Measurements from ENCODE around the gene TREM1. TPM values are rescaled to one million over a fixed set of nuclear protein-coding genes. Genes with fewer than 3 reads are reported as not detected.

Gene TREM1
- total RNA-seq, 1 donor from 2014 or later = 0.20 TPM

GRCh38 chr6:41283600-41283999, 2.9 kb downstream of the TREM1 start:
- Mint-ChIP-seq H3K9me3 (ENCODE audit: unreplicated experiment) (peaks cover 9% of the 10 kb centered on the region), H3K4me3 (ENCODE audit: unreplicated experiment) (no peak overlapping the region), H3K36me3 (ENCODE audit: low read depth, unreplicated experiment) (no peaks in the 10 kb centered on the region), H3K27ac (ENCODE audit: unreplicated experiment) (no peak overlapping the region), H3K27me3 (ENCODE audit: low read depth, unreplicated experiment) (peaks cover 14% of the 10 kb centered on the region), H3K4me1 (ENCODE audit: low read depth, unreplicated experiment) (peaks cover 15% of the 10 kb centered on the region)
- no peak overlapping the region for H3K27ac ChIP-seq (ENCODE audit: low read depth, low read length)
- H3K9ac ChIP-seq (ENCODE audit: low read length) = no peak overlapping the region
- no peak overlapping the region for H2AFZ ChIP-seq (ENCODE audit: low read depth, low read length)
- no peaks in the 10 kb centered on the region for H3K4me1 ChIP-seq (ENCODE audit: insufficient read depth, low read length)
- H4K20me1 ChIP-seq (ENCODE audit: insufficient read depth, low read length) = no peaks in the 10 kb centered on the region
- H3K9me3 ChIP-seq (ENCODE audit: insufficient read depth, low read depth, low read length) = no peaks in the 10 kb centered on the region
- DNase-seq (ENCODE audit: low read depth) (no peak), FAIRE-seq (no peak)
- H3K27me3 ChIP-seq (ENCODE audit: insufficient read depth, low read length) = peaks cover 4% of the 10 kb centered on the region
- H3K79me2 ChIP-seq (ENCODE audit: insufficient read depth, low read length) = no peaks in the 10 kb centered on the region
- H3K4me3 ChIP-seq (ENCODE audit: insufficient read depth, low read depth, low read length) = no peak overlapping the region
- no peaks in the 10 kb centered on the region for H3K36me3 ChIP-seq (ENCODE audit: insufficient read depth, low read length)
- H3K4me2 ChIP-seq (ENCODE audit: low read length) = no peak overlapping the region
- TF ChIP-seq, protein P1, sequence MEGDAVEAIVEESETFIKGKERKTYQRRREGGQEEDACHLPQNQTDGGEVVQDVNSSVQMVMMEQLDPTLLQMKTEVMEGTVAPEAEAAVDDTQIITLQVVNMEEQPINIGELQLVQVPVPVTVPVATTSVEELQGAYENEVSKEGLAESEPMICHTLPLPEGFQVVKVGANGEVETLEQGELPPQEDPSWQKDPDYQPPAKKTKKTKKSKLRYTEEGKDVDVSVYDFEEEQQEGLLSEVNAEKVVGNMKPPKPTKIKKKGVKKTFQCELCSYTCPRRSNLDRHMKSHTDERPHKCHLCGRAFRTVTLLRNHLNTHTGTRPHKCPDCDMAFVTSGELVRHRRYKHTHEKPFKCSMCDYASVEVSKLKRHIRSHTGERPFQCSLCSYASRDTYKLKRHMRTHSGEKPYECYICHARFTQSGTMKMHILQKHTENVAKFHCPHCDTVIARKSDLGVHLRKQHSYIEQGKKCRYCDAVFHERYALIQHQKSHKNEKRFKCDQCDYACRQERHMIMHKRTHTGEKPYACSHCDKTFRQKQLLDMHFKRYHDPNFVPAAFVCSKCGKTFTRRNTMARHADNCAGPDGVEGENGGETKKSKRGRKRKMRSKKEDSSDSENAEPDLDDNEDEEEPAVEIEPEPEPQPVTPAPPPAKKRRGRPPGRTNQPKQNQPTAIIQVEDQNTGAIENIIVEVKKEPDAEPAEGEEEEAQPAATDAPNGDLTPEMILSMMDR (IDR thresholded peaks at IDR 0.05; ENCODE audit: insufficient read depth, low read depth, low read length) = no peak
- TF ChIP-seq EZH2 (IDR thresholded peaks at IDR 0.05; ENCODE audit: insufficient read depth, low read length) = no peak

DNA sequence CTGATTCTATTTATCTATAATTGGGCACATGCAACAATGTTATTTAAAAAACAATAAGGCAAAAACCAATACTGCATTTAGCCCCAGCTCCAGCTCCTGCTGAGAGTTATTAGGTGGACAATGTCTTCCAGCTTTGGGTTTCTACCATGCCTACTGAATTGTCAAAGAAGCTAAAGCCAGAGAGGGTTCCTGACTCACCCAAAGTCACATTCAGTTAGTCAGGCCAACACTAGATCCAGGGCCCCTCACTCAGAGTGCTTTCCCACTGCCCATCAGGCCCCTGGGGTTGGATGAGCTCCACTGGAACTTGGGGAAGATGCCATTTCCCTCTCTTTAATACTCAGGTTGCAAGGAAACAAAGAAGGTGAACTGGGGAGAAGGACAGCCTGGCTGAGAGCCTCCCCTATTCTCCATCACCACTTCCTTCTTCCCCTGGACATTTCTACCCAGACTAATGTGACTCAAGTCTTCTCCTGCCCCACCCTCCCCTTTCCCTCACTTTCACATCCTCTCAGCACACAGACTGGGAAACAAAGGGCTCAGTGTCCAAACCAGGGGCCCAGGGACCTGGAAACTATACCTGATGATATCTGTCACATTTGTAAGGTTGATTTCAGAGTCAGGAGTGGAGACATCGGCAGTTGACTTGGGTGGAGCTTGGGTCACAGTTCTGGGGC, 6.0 kb downstream of the TREM1 start:
- no peaks in the 10 kb centered on the region for H4K20me1 ChIP-seq (ENCODE audit: insufficient read depth, low read length)
- H3K4me1 ChIP-seq (ENCODE audit: insufficient read depth, low read length) = no peaks in the 10 kb centered on the region
- no peak for DNase-seq (ENCODE audit: low read depth)
- H3K27me3 Mint-ChIP-seq (ENCODE audit: low read depth, unreplicated experiment) = peaks cover 27% of the 10 kb centered on the region
- H3K4me1 Mint-ChIP-seq (ENCODE audit: low read depth, unreplicated experiment) = peaks cover 13% of the 10 kb centered on the region
- TF ChIP-seq EZH2 (IDR thresholded peaks at IDR 0.05; ENCODE audit: insufficient read depth, low read length) = no peak
- TF ChIP-seq, protein P1 (IDR thresholded peaks at IDR 0.05; ENCODE audit: insufficient read depth, low read depth, low read length) = no peak
- H3K36me3 ChIP-seq (ENCODE audit: insufficient read depth, low read length) = no peaks in the 10 kb centered on the region
- no peak overlapping the region for H3K4me3 Mint-ChIP-seq (ENCODE audit: unreplicated experiment)
- no peak overlapping the region for H3K4me2 ChIP-seq (ENCODE audit: low read length)
- H3K27me3 ChIP-seq (ENCODE audit: insufficient read depth, low read length) = peaks cover 2% of the 10 kb centered on the region
- H3K9me3 Mint-ChIP-seq (ENCODE audit: unreplicated experiment) = peaks cover 9% of the 10 kb centered on the region
- H3K4me3 ChIP-seq (ENCODE audit: insufficient read depth, low read depth, low read length) = no peak overlapping the region
- H3K27ac Mint-ChIP-seq (ENCODE audit: unreplicated experiment) = no peak overlapping the region
- no peak for FAIRE-seq
- H2AFZ ChIP-seq (ENCODE audit: low read depth, low read length) = no peak overlapping the region
- H3K36me3 Mint-ChIP-seq (ENCODE audit: low read depth, unreplicated experiment) = no peaks in the 10 kb centered on the region
- H3K9me3 ChIP-seq (ENCODE audit: insufficient read depth, low read depth, low read length) = no peaks in the 10 kb centered on the region
- H3K9ac ChIP-seq (ENCODE audit: low read length) = no peak overlapping the region
- H3K79me2 ChIP-seq (ENCODE audit: insufficient read depth, low read length) = no peaks in the 10 kb centered on the region
- H3K27ac ChIP-seq (ENCODE audit: low read depth, low read length) = no peak overlapping the region

DNA sequence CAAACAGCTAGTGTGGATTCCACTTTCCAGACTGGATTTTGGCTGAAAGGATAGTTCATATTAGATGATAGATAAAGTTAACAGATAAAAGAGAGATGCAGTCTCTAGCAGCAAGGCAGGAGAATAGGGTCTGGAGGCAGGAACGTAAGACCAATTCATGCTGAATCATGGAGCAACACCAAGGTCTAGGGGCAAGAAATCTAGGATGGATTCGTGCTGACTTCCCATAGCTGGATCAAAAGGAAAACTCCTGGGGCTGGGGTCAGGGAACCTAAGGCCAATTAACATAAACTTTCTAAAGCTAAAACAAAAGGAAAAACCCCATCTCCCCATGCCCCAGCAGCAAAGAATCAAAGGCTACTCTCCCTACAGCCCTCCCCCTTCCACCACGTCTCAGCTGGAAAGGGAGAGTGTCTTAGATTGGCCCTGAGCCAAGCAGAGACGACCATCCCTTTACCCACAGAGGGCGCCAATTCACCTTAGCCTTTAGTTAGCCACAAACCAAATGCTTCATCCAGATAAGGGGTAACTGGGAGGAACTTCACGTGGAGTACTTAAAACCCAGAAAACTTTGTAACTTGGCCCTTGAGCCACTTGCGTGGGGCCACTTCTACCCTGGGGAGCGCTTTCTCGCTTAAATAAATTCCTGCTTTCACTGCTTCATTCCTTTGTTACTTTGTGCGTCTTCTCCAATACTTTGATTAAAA, 7.6 kb downstream of the TREM1 start:
- Histone ChIP-seq H3K36me3 (ENCODE audit: insufficient read depth, low read length) (no peaks in the 10 kb centered on the region), H3K27ac (ENCODE audit: low read depth, low read length) (no peak overlapping the region), H3K79me2 (ENCODE audit: insufficient read depth, low read length) (no peaks in the 10 kb centered on the region), H3K4me3 (ENCODE audit: insufficient read depth, low read depth, low read length) (no peak overlapping the region), H3K4me1 (ENCODE audit: insufficient read depth, low read length) (no peaks in the 10 kb centered on the region), H2AFZ (ENCODE audit: low read depth, low read length) (no peak overlapping the region), H3K27me3 (ENCODE audit: insufficient read depth, low read length) (no peaks in the 10 kb centered on the region), H3K9me3 (ENCODE audit: insufficient read depth, low read depth, low read length) (no peaks in the 10 kb centered on the region), H3K9ac (ENCODE audit: low read length) (no peak overlapping the region), H3K4me2 (ENCODE audit: low read length) (no peak overlapping the region), H4K20me1 (ENCODE audit: insufficient read depth, low read length) (no peaks in the 10 kb centered on the region)
- Mint-ChIP-seq H3K4me3 (ENCODE audit: unreplicated experiment) (no peak overlapping the region), H3K27me3 (ENCODE audit: low read depth, unreplicated experiment) (peaks cover 43% of the 10 kb centered on the region), H3K4me1 (ENCODE audit: low read depth, unreplicated experiment) (peaks cover 8% of the 10 kb centered on the region), H3K27ac (ENCODE audit: unreplicated experiment) (no peak overlapping the region), H3K9me3 (ENCODE audit: unreplicated experiment) (peaks cover 7% of the 10 kb centered on the region), H3K36me3 (ENCODE audit: low read depth, unreplicated experiment) (no peaks in the 10 kb centered on the region)
- no peak for FAIRE-seq
- TF ChIP-seq EZH2 (IDR thresholded peaks at IDR 0.05; ENCODE audit: insufficient read depth, low read length) = no peak
- TF ChIP-seq, protein P1 (IDR thresholded peaks at IDR 0.05; ENCODE audit: insufficient read depth, low read depth, low read length) = peak; percentile 39
- DNase-seq (ENCODE audit: low read depth) = peak; percentile 10

Measured in astrocyte (in vitro differentiated cells and primary cell).